K562 (cell line): ENCODE results near the gene MET. TPM values are rescaled to one million over a fixed set of nuclear protein-coding genes. Genes with fewer than 3 reads are reported as not detected.

Source experiments
- ATAC-seq: fragments of 200-7000 bp; cut with Tn5 transposase; 3 replicates; pipeline ENCODE4 v1.9.1; 2020; ENCODE audit warnings: moderate library complexity
- BruUV-seq: library from RNA; stranded (reverse); fragments of 400-500 nt; replicated peaks from 2 replicates; lab custom pipeline; 2021; lab: Mats Ljungman, UMichigan
- CTCF ChIA-PET: fragments of 300-600 bp; formaldehyde crosslinking; extraction: SDS; loops from one replicate; lab custom pipeline; 2021; ENCODE audit warnings: low intra/inter-chr PET ratio; lab: Yijun Ruan, JAX
- POLR2A ChIA-PET: fragments of 300-600, 350-650 bp; sonication (Branson Sonifier 250); formaldehyde crosslinking; extraction: SDS; loops from one replicate; lab custom pipeline; 2021; ENCODE audit warnings: antibody characterized with exemption, inconsistent platforms; lab: Yijun Ruan, JAX
- DNase-seq, 4 experiments: peaks; one replicate each; pipeline versions ENCODE4 v3.0.0 to v3.0.0-alpha.2; 2011 to 2018; ENCODE audit warnings: low spot score in 3 of 4, mixed read lengths in 3 of 4; ENCODE audit errors: extremely low read depth in 1 of 4
- FAIRE-seq: peaks from 2 replicates; lab custom pipeline; 2011; peaks lifted over from hg19 to GRCh38; lab: Jason Lieb, UNC
- H2AFZ ChIP-seq: 2 replicates; pipeline ENCODE4 v1.6.0; 2011; ENCODE audit warnings: low read depth, low read length, control low read depth, inconsistent platforms
- H3K27ac ChIP-seq: fragments of 200-600 bp; 3 replicates; pipeline ENCODE4 v1.8.0; 2011; ENCODE audit warnings: low read depth, mild to moderate bottlenecking, control low read depth, inconsistent platforms, low read length, moderate library complexity, mixed read lengths; ENCODE audit errors: extremely low read depth
- H3K27me3 ChIP-seq, 2 experiments: fragments of 300-600 bp in 1 of 2; 2 replicates in 1 of 2; 3 replicates in 1 of 2; pipeline versions ENCODE4 v1.6.0 to v1.8.0; 2011; ENCODE audit warnings: inconsistent platforms in 2 of 2, low read length in 2 of 2, mild to moderate bottlenecking in 1 of 2, mixed read lengths in 1 of 2, moderate library complexity in 1 of 2; ENCODE audit not compliant: control insufficient read depth in 2 of 2, insufficient read depth in 2 of 2
- H3K36me3 ChIP-seq: fragments of 300-600 bp; 3 replicates; pipeline ENCODE4 v1.8.0; 2011; ENCODE audit warnings: mild to moderate bottlenecking, low read length, inconsistent platforms; ENCODE audit not compliant: control insufficient read depth, insufficient read depth
- H3K4me1 ChIP-seq, 2 experiments: fragments of 200-600 bp in 1 of 2; replicated peaks in 1 of 2; 2 replicates in 1 of 2; 3 replicates in 1 of 2; pipeline versions ENCODE4 v1.5.1 to v1.8.0; 2011; ENCODE audit warnings: inconsistent platforms in 2 of 2, low read length in 2 of 2, mild to moderate bottlenecking in 1 of 2, mixed read lengths in 1 of 2, moderate library complexity in 1 of 2; ENCODE audit not compliant: control insufficient read depth in 2 of 2, insufficient read depth in 2 of 2
- H3K4me2 ChIP-seq: 2 replicates; pipeline ENCODE4 v1.6.1; 2011; ENCODE audit warnings: low read length, control low read depth, inconsistent platforms, mixed read lengths; ENCODE audit not compliant: insufficient read depth
- H3K4me3 ChIP-seq: fragments of 200-600 bp; sonication (generic), shearing (Covaris generic); 2 replicates; pipeline ENCODE4 v1.5.1; 2016; ENCODE audit warnings: control low read depth, inconsistent platforms
- H3K79me2 ChIP-seq: fragments of 200-600 bp; 3 replicates; pipeline ENCODE4 v1.8.0; 2011; ENCODE audit warnings: low read length, inconsistent platforms; ENCODE audit not compliant: control insufficient read depth, insufficient read depth
- H3K9ac ChIP-seq, 2 experiments: 2 replicates each; pipeline versions ENCODE4 v1.6.0 to v1.6.1; 2011; ENCODE audit warnings: low read depth in 2 of 2, low read length in 2 of 2, control low read depth in 1 of 2, inconsistent platforms in 1 of 2, mild to moderate bottlenecking in 1 of 2, mixed read lengths in 1 of 2; ENCODE audit not compliant: insufficient read depth in 1 of 2
- H3K9me1 ChIP-seq: one replicate; pipeline ENCODE4 v1.6.0; 2011; ENCODE audit warnings: inconsistent platforms, mild to moderate bottlenecking, low read length, moderate library complexity; ENCODE audit not compliant: control insufficient read depth, insufficient read depth
- H3K9me3 ChIP-seq: replicated peaks from 2 replicates; pipeline ENCODE4 v1.5.1; 2011; ENCODE audit warnings: low read depth, low read length, inconsistent platforms; ENCODE audit not compliant: control insufficient read depth, insufficient read depth
- H4K20me1 ChIP-seq: replicated peaks from 2 replicates; pipeline ENCODE4 v1.6.1; 2011; ENCODE audit warnings: low read length, inconsistent platforms, mixed read lengths; ENCODE audit not compliant: control insufficient read depth, insufficient read depth
- AFF4 ChIP-seq: sonication (generic); formaldehyde crosslinking; IDR thresholded peaks from 2 replicates; pipeline ENCODE4 v1.8.0; 2023; ENCODE audit warnings: mild to moderate bottlenecking, missing genetic modification reagents
- ARID2 ChIP-seq: fragments of 450-650 bp; IDR thresholded peaks from 2 replicates; pipeline ENCODE4 v1.6.1; 2017; ENCODE audit warnings: antibody characterized with exemption, mild to moderate bottlenecking
- C11orf30 ChIP-seq: fragments of 450-650 bp; IDR thresholded peaks from 2 replicates; pipeline ENCODE4 v1.6.1; 2016; ENCODE audit warnings: low read depth, mild to moderate bottlenecking
- CREB1 ChIP-seq, 2 experiments: sonication (generic) in 1 of 2; formaldehyde crosslinking in 1 of 2; IDR thresholded peaks; 2 replicates each; pipeline versions ENCODE4 v1.6.1 to v1.8.0; 2012 to 2022; ENCODE audit warnings: inconsistent platforms in 1 of 2, mild to moderate bottlenecking in 1 of 2, missing genetic modification reagents in 1 of 2, moderate library complexity in 1 of 2
- DPF2 ChIP-seq: fragments of 450-650 bp; IDR thresholded peaks from 2 replicates; pipeline ENCODE4 v1.6.1; 2016
- GATAD2B ChIP-seq: fragments of 450-650 bp; IDR thresholded peaks from 2 replicates; pipeline ENCODE4 v1.6.1; 2017; ENCODE audit warnings: mild to moderate bottlenecking, borderline replicate concordance
- GTF2F1 ChIP-seq: IDR thresholded peaks from 2 replicates; pipeline ENCODE4 v1.6.1; 2011; ENCODE audit warnings: low read depth, low read length, improper control_type of control experiment
- HDAC8 ChIP-seq: fragments of 450-650 bp; IDR thresholded peaks from 2 replicates; pipeline ENCODE4 v1.6.1; 2016; ENCODE audit warnings: mild to moderate bottlenecking, missing genetic modification characterization, moderate library complexity, missing compliant biosample characterization
- HEY1 ChIP-seq: fragments of 250-450 bp; sonication (Bioruptor Pico); IDR thresholded peaks from 2 replicates; pipeline ENCODE4 v1.5.0; 2020; ENCODE audit warnings: mild to moderate bottlenecking, moderate library complexity, borderline replicate concordance
- MAFG ChIP-seq: fragments of 450-650 bp; conservative IDR thresholded peaks from 2 replicates; pipeline ENCODE4 v1.6.1; 2016; ENCODE audit warnings: missing genetic modification characterization, missing compliant biosample characterization
- NCOA6 ChIP-seq: fragments of 450-650 bp; IDR thresholded peaks from 2 replicates; pipeline ENCODE4 v1.6.1; 2017; ENCODE audit warnings: mild to moderate bottlenecking
- POU5F1 ChIP-seq: fragments of 150-350 bp; IDR thresholded peaks from 2 replicates; pipeline ENCODE4 v1.6.1; 2014; ENCODE audit warnings: borderline replicate concordance, low read length, low read depth, mild to moderate bottlenecking; ENCODE audit not compliant: partially characterized antibody
- SRSF7 ChIP-seq: fragments of 200-400 bp; formaldehyde crosslinking; optimal IDR thresholded peaks from 2 replicates; pipeline ENCODE3; 2017; ENCODE audit warnings: mild to moderate bottlenecking, low read depth, low read length
- XRCC4 ChIP-seq: IDR thresholded peaks from one replicate; pipeline ENCODE4 v1.6.1; 2011; ENCODE audit not compliant: insufficient read depth, insufficient read length; ENCODE audit errors: extremely low read depth
- YY1 ChIP-seq, 3 experiments: IDR thresholded peaks; 2 replicates each; pipeline ENCODE4 v1.6.1; 2011; ENCODE audit warnings: low read length in 2 of 3, mild to moderate bottlenecking in 2 of 3, moderate library complexity in 2 of 3, borderline replicate concordance in 1 of 3, control low read depth in 1 of 3, low read depth in 1 of 3; ENCODE audit not compliant: insufficient read depth in 3 of 3, insufficient replicate concordance in 2 of 3, control insufficient read depth in 1 of 3, insufficient read length in 1 of 3; ENCODE audit errors: extremely low read depth in 1 of 3
- ZNF239 ChIP-seq: fragments of 250-450 bp; sonication (Bioruptor Pico); IDR thresholded peaks from 2 replicates; pipeline ENCODE4 v1.4.0; 2020; ENCODE audit warnings: mild to moderate bottlenecking
- ZNF780A ChIP-seq: fragments of 250-450 bp; sonication (Bioruptor Pico); IDR thresholded peaks from 2 replicates; pipeline ENCODE4 v1.5.0; 2021; ENCODE audit warnings: mild to moderate bottlenecking
- WGBS: fragments of 100-300 bp; shearing (Covaris generic); methylation state at CpG from one replicate; pipeline ENCODE4 v1.1.6; 2016; ENCODE audit warnings: low coverage, mixed read lengths; ENCODE audit not compliant: insufficient coverage; ENCODE audit errors: missing lambda C conversion rate; 5-methylcytosine and 5-hydroxymethylcytosine counted together
- in situ Hi-C: fragments of 300-500 bp; cut with MboI; formaldehyde crosslinking; loops from 4 replicates; pipeline ENCODE4 v1.15.0; 2018; ENCODE audit warnings: inconsistent platforms, mixed read lengths
- intact Hi-C: fragments of 100-400 bp; cut with micrococcal nuclease; formaldehyde crosslinking; loops from 2 replicates; pipeline ENCODE4 v1.14.2; 2022
- polyA plus RNA-seq, 8 experiments: library from polyadenylated mRNA; depleted of rRNA in 4 of 8; stranded (reverse) in 5 of 8; unstranded in 3 of 8; fragments of >200 nt; fragmentation: Nextera tagmentation in 2 of 8; fragmentation: Illumina TruSeq in 1 of 8; extraction: Ambion mirVana in 2 of 8; extraction: Trizol in 1 of 8; gene quantifications; 2 replicates each; pipeline versions ENCODE4 v1.2.1 to v1.2.3, GENCODE V29; 2011 to 2014; ENCODE audit warnings: inconsistent platforms in 1 of 8, missing spikeins in 1 of 8
- total RNA-seq, 7 experiments: library from RNA; depleted of rRNA in 6 of 7; stranded (reverse); fragments of >200 nt in 6 of 7; fragmentation: Illumina TruSeq in 2 of 7; extraction: Trizol in 2 of 7; gene quantifications; 2 replicates each; pipeline versions ENCODE4 v1.2.1 to v1.2.3, GENCODE V29; 2011 to 2021; ENCODE audit warnings: low replicate concordance in 1 of 7

MET gene
- total and polyA plus RNA-seq, 9 of the 15 experiments (the other 6 are each of a cell fraction or from before 2014, with no cell fraction given) = 0.84 to 2.4 (median 1.1) TPM

GRCh38 chr7:116780966-116781365, 109.0 kb downstream of the MET start (continued):
- no peak for TF ChIP-seq AFF4 (CRISPR knock-in tag)

DNA sequence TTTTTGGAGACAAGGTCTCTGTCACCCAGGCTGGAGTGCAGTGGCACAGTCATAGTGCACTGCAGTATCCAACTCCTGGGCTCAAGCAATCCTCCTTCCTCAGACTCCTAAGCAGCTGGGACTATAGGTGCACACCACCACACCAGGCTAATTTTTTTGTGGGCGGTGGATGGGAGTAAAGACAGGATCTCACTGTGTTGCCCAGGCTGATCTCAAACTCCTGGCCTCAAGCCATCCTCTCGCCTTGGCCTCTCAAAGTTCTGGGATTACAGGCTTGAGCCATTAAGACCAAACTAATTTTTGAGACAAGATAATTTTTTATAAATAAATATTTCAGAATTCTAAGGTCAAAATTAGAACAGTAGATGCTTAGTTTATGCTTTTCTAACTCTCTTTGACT, 109.6 kb downstream of the MET start:
- in situ Hi-C loops (no loop called here), intact Hi-C loops (no loop called here)
- H4K20me1 ChIP-seq = no peaks in the 10 kb centered on the region
- H3K9ac ChIP-seq = no peak overlapping the region
- DNase-seq (no peak), ATAC-seq (no peak), FAIRE-seq (no peak)
- H3K4me2 ChIP-seq = no peak overlapping the region
- ChIA-PET CTCF (no interaction called here), POLR2A (no interaction called here)
- no TSS peak for BruUV-seq
- H3K79me2 ChIP-seq = no peaks in the 10 kb centered on the region
- no peaks in the 10 kb centered on the region for H3K4me1 ChIP-seq
- H3K4me3 ChIP-seq = no peak overlapping the region
- no peak overlapping the region for H2AFZ ChIP-seq
- no peaks in the 10 kb centered on the region for H3K9me3 ChIP-seq
- WGBS = 0% methylated on average over 2 of the region's 2 CpGs
- no peak for TF ChIP-seq GATAD2B
- TF ChIP-seq XRCC4 = no peak
- TF ChIP-seq C11orf30 = no peak
- TF ChIP-seq HDAC8 (tag) = no peak
- no peak for TF ChIP-seq ZNF780A
- TF ChIP-seq ARID2 = no peak
- TF ChIP-seq DPF2 = no peak
- TF ChIP-seq YY1 (IDR thresholded peaks at IDR 0.05; ENCODE audit: borderline replicate concordance in 1 of 3, control insufficient read depth in 1 of 3, extremely low read depth in 1 of 3, insufficient read depth in 3 of 3, insufficient read length in 1 of 3, insufficient replicate concordance in 2 of 3, low read depth in 1 of 3, low read length in 2 of 3) = no peak
- no peak for TF ChIP-seq CREB1 (IDR thresholded peaks at IDR 0.05)
- no peak for TF ChIP-seq CREB1 (CRISPR knock-in tag; IDR thresholded peaks at IDR 0.05)
- TF ChIP-seq ZNF239 (CRISPR knock-in tag) = no peak
- TF ChIP-seq MAFG (tag) = no peak
- TF ChIP-seq NCOA6 = no peak
- TF ChIP-seq GTF2F1 = no peak
- no peak for TF ChIP-seq SRSF7
- TF ChIP-seq HEY1 (CRISPR knock-in tag) = no peak
- no peak for TF ChIP-seq POU5F1
- H3K27me3 ChIP-seq = peaks cover 2 to 10% of the 10 kb centered on the region in 2 experiments; a peak in 2 of 5 replicates
- H3K27ac ChIP-seq = no peak overlapping the region
- H3K36me3 ChIP-seq = no peaks in the 10 kb centered on the region
- no peaks in the 10 kb centered on the region for H3K9me1 ChIP-seq
